IPS-18a (cell line): ENCODE measurements around the gene IQCC.
"Not testable (repeated sequence)": the region's sequence is repeated elsewhere in the genome, so short reads cannot be mapped to it uniquely, and the experiment has no call there.

ENCODE experiments used
- H3K27ac ChIP-seq: one replicate; pipeline ENCODE4 v1.5.1; 2013; ENCODE audit warnings: low read length
- H3K27me3 ChIP-seq: one replicate; pipeline ENCODE4 v1.6.1; 2013; ENCODE audit warnings: mild to moderate bottlenecking, low read length; ENCODE audit not compliant: control insufficient read depth, insufficient read depth
- H3K36me3 ChIP-seq: one replicate; pipeline ENCODE4 v1.6.1; 2013; ENCODE audit warnings: low read depth, low read length; ENCODE audit not compliant: control insufficient read depth
- H3K4me1 ChIP-seq: one replicate; pipeline ENCODE4 v1.6.1; 2013; ENCODE audit warnings: low read depth, low read length; ENCODE audit not compliant: control insufficient read depth
- H3K4me3 ChIP-seq: one replicate; pipeline ENCODE4 v1.5.1; 2013; ENCODE audit warnings: low read length
- H3K9ac ChIP-seq: one replicate; pipeline ENCODE4 v1.6.1; 2013; ENCODE audit warnings: mild to moderate bottlenecking, low read length, moderate library complexity
- H3K9me3 ChIP-seq: one replicate; pipeline ENCODE4 v1.6.1; 2013; ENCODE audit warnings: low read depth, low read length; ENCODE audit not compliant: control insufficient read depth

Gene IQCC

DNA sequence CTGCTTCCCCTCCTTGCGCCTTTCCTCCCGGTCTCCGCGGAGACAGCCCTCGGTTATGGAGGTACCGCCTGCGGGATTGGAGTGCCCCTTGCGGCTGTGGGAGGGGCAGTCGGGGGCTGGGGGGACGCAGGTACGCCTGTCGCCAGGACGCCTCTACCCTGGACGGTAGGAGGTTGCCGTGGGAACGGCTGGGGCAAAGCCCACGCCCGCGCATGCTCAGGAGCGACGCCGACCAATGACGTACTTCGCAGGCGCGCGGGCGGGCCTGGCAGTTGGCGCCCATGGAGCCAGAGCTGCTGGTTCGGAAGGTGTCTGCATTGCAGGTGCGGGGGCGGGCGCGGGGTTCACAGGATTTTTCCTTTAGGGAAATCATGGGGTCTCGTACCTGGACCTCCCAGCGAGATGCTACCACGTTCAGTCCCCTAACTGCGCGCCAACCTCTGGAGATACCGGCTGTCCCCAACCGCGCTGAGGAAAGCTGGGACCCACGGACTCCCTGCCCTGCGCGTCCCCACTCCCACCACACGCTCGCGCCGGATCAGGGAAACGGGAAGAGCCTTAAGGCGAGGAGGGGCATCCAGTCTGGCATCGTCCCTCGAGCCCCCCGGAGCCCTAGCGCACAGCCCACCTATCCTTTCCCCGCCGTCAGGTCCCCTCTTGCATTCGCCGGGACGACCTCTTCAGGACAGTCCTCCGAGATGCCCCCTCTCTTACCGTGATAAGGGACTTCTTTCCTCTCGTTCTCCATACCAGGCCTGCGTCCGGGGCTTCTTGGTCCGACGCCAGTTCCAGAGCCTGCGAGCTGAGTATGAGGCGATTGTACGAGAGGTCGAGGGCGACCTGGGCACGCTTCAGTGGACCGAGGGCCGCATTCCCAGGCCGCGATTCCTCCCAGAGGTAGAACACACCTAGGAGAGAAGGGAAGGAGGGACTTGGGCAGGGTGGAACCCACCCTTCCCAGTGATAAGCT lies at the start of gene IQCC:
Gene IQCC, plus strand, starts transcription at position 271 of the 970 bp plus-strand sequence. Its CDS starts 11 bp downstream, at position 282.
- no peaks in the 10 kb centered on the region for H3K36me3 ChIP-seq
- peaks cover 15% of the 10 kb centered on the region for H3K4me1 ChIP-seq
- H3K9me3 ChIP-seq: no peaks in the 10 kb centered on the region
- peaks cover 17% of the 10 kb centered on the region for H3K27me3 ChIP-seq
- H3K9ac ChIP-seq: peak within 1 kb of the TSS; percentile 86
- H3K27ac ChIP-seq: no peak within 1 kb of the TSS
- H3K4me3 ChIP-seq: peak within 1 kb of the TSS; percentile 73

DNA sequence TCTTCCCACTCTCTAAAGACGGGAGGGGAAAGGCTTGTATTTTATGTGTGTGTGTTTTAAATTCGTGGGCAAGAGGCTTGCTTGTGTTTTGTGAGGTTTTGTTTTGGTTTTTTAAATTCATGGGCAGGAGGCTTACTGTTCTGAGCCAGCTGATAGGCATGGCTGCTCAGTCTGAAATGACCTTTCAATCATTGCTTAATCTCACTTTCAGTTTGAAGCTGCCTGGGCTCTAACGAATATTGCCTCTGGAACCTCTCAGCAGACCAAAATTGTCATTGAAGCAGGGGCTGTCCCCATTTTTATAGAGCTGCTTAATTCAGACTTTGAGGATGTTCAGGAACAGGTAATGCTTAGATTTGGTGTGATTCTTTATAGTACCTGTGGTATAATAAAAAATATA lies 46.3 kb upstream of the IQCC start:
- no peak overlapping the region for H3K27ac ChIP-seq
- no peaks in the 10 kb centered on the region for H3K9me3 ChIP-seq
- no peaks in the 10 kb centered on the region for H3K4me1 ChIP-seq
- peaks cover 70% of the 10 kb centered on the region for H3K36me3 ChIP-seq
- H3K27me3 ChIP-seq: no peaks in the 10 kb centered on the region
- no peak overlapping the region for H3K9ac ChIP-seq
- no peak overlapping the region for H3K4me3 ChIP-seq

DNA sequence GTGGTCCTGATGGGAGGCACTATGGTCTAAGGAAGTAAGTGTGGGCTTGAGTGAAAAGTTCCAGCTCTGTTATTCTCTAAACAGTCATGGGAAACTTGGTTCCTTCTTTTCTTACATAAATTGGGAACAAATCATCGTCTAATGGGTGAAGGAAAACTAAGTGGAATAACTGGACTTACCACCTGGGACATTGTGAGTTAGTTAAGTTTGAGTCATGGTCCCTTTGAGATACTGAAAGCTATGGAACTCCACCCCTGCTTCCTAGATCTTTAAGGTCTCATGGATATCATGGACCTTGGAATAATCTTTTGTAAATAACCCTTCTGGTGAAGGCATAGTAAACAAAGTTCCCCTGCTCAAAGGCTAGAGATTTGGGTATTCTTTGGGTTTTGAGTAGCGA lies 42.1 kb upstream of the IQCC start:
- Histone ChIP-seq H3K9ac (no peak overlapping the region), H3K4me3 (no peak overlapping the region), H3K27ac (no peak overlapping the region), H3K27me3 (no peaks in the 10 kb centered on the region), H3K9me3 (no peaks in the 10 kb centered on the region), H3K36me3 (peaks cover 59% of the 10 kb centered on the region), H3K4me1 (no peaks in the 10 kb centered on the region)

GRCh38 chr1:32165633-32166032 lies 39.8 kb upstream of the IQCC start:
- H3K27ac ChIP-seq, H3K4me1 ChIP-seq, H3K4me3 ChIP-seq, H3K9ac ChIP-seq, H3K27me3 ChIP-seq, H3K9me3 ChIP-seq: not testable (repeated sequence)
- H3K36me3 ChIP-seq: peaks cover 58% of the 10 kb centered on the region

DNA sequence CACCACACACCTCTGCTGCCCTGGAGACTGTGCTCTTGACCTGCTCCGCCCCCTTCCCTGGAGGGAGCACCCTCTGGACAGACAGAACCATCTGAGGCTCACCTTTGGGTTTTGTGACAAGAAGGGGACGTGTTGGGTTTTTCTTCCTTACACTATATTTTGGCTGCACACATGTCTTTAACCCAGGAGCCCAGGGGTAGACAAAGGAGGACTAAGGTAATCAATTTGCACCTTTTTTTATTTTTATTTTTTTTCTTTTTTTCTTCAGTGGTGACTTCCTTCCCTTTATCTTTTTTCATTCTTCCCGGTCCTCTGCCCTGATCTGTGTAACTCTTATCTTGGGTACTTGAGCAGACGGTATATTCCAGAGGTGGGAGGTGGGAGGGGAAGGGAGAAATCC lies 34.5 kb upstream of the IQCC start:
- H3K9ac ChIP-seq: no peak overlapping the region
- no peaks in the 10 kb centered on the region for H3K27me3 ChIP-seq
- H3K4me3 ChIP-seq: no peak overlapping the region
- H3K36me3 ChIP-seq: peaks cover 52% of the 10 kb centered on the region
- no peaks in the 10 kb centered on the region for H3K4me1 ChIP-seq
- no peak overlapping the region for H3K27ac ChIP-seq
- H3K9me3 ChIP-seq: no peaks in the 10 kb centered on the region

DNA sequence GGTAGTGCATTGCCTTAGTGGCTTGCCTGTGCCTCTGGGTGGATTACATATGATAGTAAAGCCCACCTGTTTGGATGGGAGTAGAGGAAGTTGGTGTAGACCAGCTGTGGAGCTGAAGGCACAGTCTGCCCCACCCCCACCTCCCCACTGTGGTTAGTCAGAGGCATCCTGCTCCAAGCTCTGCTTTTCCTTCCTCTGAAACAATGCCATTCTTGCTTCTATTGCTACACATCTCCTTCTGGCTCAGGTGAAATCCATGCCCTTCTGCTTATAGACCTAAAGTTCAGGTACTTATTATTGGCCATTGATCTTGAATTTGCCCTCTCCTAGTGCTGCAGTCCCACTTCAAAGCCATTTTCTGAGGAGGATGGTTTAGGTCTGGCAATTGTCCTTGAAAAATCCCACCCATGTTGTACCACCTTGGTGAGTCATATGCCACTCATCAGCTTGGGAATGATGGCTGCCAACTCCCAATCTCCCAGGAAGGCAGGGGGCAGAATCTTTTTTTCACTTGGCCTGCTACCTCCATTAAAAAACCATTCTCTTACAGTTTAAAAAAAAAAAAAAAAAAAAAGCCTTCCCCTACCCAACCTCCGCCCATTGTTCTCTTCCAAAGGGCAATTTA lies 32.7 kb upstream of the IQCC start:
- peaks cover 42% of the 10 kb centered on the region for H3K36me3 ChIP-seq

DNA sequence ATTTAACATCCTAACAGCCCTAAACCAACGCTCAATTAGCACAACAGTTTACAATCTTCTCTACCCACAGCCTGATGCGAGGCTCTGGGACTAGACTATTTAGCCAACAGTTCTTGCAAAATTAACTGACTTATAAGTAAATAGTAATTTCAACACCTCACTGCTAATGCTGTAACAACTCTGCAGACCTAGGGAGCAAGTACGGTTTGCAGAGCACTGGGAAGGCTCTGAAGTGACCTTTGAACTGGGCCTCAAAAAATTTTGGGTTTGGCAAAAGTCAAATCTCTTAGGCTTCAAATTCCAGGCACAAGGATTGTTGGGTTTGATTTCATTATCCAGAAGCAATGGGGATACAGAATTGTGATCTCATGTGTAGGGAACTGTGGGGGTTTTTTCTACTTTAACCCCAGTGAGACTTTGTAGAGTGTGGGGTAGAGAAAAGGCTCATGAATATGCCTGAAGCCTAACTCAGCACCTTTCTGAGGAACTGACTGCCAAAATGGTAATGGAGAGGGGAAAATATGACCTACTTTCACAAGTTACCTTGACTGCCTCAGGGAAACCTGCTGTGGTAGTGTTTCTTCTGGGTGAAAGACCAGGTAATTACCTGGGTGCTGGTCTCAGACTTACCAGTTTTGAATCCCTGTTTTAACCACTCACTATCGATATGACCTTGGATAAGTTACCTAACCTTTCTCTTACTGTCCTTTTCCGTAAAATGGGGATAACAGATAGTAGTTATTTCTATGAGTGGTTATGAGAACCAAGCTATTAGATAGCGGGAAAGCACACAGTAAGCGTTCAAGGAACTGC lies 26.9 kb upstream of the IQCC start:
- H3K27ac ChIP-seq: no peak overlapping the region
- H3K4me3 ChIP-seq: peak overlapping the region; percentile 93
- H3K9me3 ChIP-seq: no peaks in the 10 kb centered on the region
- H3K4me1 ChIP-seq: peaks cover 15% of the 10 kb centered on the region
- no peaks in the 10 kb centered on the region for H3K27me3 ChIP-seq
- H3K36me3 ChIP-seq: peaks cover 19% of the 10 kb centered on the region
- H3K9ac ChIP-seq: peak overlapping the region; percentile 4

More for the DNA sequence above, 32.7 kb upstream of the IQCC start:
- H3K4me1 ChIP-seq: no peaks in the 10 kb centered on the region
- H3K27ac ChIP-seq: no peak overlapping the region
- H3K9me3 ChIP-seq: no peaks in the 10 kb centered on the region
- H3K9ac ChIP-seq: no peak overlapping the region
- H3K4me3 ChIP-seq: no peak overlapping the region
- no peaks in the 10 kb centered on the region for H3K27me3 ChIP-seq

DNA sequence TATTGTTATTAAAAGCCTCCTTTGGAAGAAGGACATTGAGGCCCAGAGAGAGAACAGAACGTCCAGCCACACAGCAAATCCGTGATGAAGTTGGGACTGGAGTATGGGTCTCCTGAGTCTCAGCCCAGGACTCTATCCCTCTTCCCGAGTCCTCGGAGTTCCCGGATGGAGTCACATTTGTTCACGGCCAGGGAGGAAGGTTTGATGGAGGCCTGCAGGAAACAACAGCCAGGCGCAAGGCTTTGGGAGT lies 26.4 kb upstream of the IQCC start:
- peak overlapping the region; percentile 4 for H3K9ac ChIP-seq
- peak overlapping the region; percentile 2 for H3K27ac ChIP-seq
- peak overlapping the region; percentile 93 for H3K4me3 ChIP-seq
- H3K4me1 ChIP-seq: peaks cover 15% of the 10 kb centered on the region
- no peaks in the 10 kb centered on the region for H3K27me3 ChIP-seq
- H3K36me3 ChIP-seq: peaks cover 23% of the 10 kb centered on the region
- no peaks in the 10 kb centered on the region for H3K9me3 ChIP-seq

- no peaks in the 10 kb centered on the region for H3K9me3 ChIP-seq
- H3K9ac ChIP-seq: peak within 1 kb of the TSS; percentile 88
- peak within 1 kb of the TSS; percentile 52 for H3K27ac ChIP-seq
- H3K4me3 ChIP-seq: peak within 1 kb of the TSS; percentile 93
- H3K4me1 ChIP-seq: peaks cover 15% of the 10 kb centered on the region
- peaks cover 28% of the 10 kb centered on the region for H3K36me3 ChIP-seq
- H3K27me3 ChIP-seq: no peaks in the 10 kb centered on the region
Measured at GRCh38 chr1:32179443-32180185, 25.9 kb upstream of the IQCC start, which contains the start of gene TXLNA. TSS of gene TXLNA (plus strand) at chr1:32179675. CDS start at chr1:32180346, 671 bp downstream.

GRCh38 chr1:32180186-32181060 lies 25.0 kb upstream of the IQCC start:
- peak overlapping the region; percentile 93 for H3K4me3 ChIP-seq
- H3K4me1 ChIP-seq: peaks cover 15% of the 10 kb centered on the region
- peak overlapping the region; percentile 88 for H3K9ac ChIP-seq
- H3K27ac ChIP-seq: peak overlapping the region; percentile 52
- no peaks in the 10 kb centered on the region for H3K27me3 ChIP-seq
- no peaks in the 10 kb centered on the region for H3K9me3 ChIP-seq
- peaks cover 34% of the 10 kb centered on the region for H3K36me3 ChIP-seq
